Cardiac fibroblast (primary cell): ENCODE results near the gene GINS2.

Experiments used
- DNase-seq, 2 donors: peaks; one replicate each; pipeline versions ENCODE4 v3.0.0 to v3.0.0-alpha.2; 2010; ENCODE audit warnings: low read depth in 2 of 2
- H3K4me3 ChIP-seq, 2 donors: replicated peaks in 1 of 2; 1 replicate in 1 of 2; 2 replicates in 1 of 2; pipeline ENCODE4 v1.5.1; 2011; ENCODE audit warnings: low read depth in 2 of 2, low read length in 2 of 2, mild to moderate bottlenecking in 2 of 2, moderate library complexity in 1 of 2
- CTCF ChIP-seq: IDR thresholded peaks from one replicate; pipeline ENCODE4 v1.5.1; 2011; ENCODE audit warnings: low read depth, mild to moderate bottlenecking, low read length, inconsistent platforms

GINS2 gene

DNA sequence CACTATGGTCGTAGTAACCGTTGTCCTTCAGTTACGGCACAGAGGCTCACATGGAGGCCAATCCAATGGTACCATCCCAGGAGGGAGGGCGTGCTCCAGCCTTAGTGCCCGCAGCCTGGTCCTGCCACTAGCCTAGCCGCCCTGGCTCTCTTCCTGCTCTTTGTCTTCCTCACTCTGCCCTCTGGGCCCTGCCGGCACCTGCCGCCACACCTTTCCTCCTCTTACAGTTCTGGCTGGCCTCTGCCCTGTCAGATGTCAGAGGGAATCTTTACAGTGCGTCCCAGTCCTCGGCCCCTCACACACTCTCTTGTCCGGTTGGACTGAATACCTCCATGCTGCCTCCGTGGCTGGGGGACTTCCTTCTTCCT is 23.4 kb downstream of the GINS2 start:
- no peak overlapping the region for H3K4me3 ChIP-seq
- no peak for TF ChIP-seq CTCF
- no peak for DNase-seq

DNA sequence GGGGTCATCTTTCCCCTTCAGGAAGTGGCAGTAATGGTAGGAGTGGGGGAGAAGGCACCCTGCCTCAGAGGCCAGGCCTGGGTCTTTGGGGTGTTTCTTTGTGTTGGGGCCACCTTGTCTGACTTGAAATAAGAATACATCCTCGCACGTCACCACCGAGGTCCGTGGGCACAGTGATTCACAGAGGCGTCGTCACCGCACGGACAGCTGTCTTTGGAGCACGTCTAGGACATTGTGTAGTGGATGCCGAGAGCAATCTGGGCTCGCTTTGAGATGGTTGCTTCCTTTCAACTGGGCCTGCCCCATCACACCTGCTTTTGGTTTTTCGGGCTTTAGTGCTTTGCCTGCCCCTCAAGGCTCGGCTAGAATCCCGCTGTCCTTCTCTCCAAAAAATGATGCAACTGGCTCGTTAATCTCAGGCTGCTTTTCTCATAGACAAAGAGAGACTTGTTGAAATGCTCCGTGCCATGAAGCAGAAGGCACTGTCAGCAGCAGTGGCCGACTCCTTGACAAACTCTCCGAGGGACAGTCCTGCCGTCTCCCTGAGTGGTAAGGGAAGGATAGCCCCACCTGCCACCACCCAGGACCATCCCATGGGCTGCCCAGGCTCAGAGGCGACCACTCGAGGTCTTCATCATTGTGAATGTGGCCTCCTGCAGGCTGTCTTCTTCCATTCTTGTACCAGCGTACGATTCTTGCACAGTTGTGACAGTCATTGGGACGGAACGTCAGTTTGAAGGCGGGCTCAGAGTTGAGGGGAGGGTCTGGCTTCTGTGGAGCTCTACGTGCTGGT is 24.0 kb downstream of the GINS2 start:
- no peak for TF ChIP-seq CTCF
- H3K4me3 ChIP-seq = no peak overlapping the region
- DNase-seq = no peak

- DNase-seq = no peak
- H3K4me3 ChIP-seq = no peak overlapping the region
- no peak for TF ChIP-seq CTCF
Measured at GRCh38 chr16:85663891-85664321, 24.8 kb downstream of the GINS2 start.

DNA sequence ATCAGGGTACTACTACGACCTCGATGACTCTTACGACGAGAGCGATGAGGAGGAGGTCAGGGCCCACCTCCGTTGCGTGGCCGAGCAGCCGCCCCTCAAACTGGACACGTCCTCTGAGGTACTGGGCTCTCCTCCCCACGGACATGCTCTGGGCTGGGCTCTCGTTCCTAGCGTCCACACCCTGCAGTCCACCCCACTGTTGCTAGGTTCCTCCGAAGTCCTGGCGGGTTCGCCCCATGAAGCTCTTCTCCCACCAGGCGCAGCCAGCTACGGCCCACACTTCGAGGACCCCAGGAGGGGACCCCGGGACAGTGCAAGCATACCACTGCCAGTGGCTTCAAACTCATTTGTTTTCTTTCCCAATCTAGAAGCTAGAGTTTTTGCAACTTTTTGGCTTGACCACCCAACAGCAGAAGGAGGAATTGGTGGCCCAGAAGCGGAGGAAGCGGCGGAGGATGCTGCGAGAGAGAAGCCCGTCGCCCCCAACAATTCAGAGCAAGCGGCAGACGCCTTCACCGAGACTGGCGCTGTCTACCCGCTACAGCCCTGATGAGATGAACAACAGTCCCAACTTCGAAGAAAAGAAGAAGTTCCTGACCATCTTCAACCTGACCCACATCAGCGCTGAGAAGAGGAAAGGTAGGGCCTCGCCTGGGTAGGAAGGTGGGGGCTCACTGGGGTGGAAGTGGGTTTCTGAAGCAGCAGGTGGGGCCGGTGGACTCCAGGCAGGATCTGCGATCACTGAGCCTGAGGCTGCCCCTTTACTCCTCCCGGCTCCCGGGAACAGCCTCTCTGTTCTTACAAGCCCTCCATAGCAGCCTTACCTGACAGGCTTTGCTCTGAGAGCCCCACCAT is 25.6 kb downstream of the GINS2 start:
- no peak overlapping the region for H3K4me3 ChIP-seq
- DNase-seq = no peak
- TF ChIP-seq CTCF = no peak

- TF ChIP-seq CTCF = no peak
- DNase-seq = no peak
- H3K4me3 ChIP-seq = no peak overlapping the region
Measured at GRCh38 chr16:85662482-85662812, 26.3 kb downstream of the GINS2 start.

- no peak overlapping the region for H3K4me3 ChIP-seq
- TF ChIP-seq CTCF = no peak
- no peak for DNase-seq
Measured at GRCh38 chr16:85661740-85662481, 26.8 kb downstream of the GINS2 start.
